LHCN-M2 (cell line): Measurements from ENCODE around the gene GMEB2. TPM values are rescaled to one million over a fixed set of nuclear protein-coding genes. Genes with fewer than 3 reads are reported as not detected.
"Not testable (repeated sequence)": the region's sequence is repeated elsewhere in the genome, so short reads cannot be mapped to it uniquely, and the experiment has no call there.

Source experiments
- DNase-seq: peaks from one replicate; pipeline ENCODE4 v3.0.0-alpha.2; 2012; ENCODE audit warnings: low read depth
- total RNA-seq: library from RNA; depleted of rRNA; stranded (reverse); fragments of >200 nt; gene quantifications from 2 replicates; pipeline ENCODE4 v1.2.3, GENCODE V29; 2014

Gene GMEB2
- total RNA-seq, 1 experiment from 2014 or later, result 12.7 TPM

GRCh38 chr20:63639093-63639975, 12.4 kb upstream of the GMEB2 start:
- no peak for DNase-seq

- DNase-seq, result no peak
Observed at GRCh38 chr20:63636752-63637628, 10.1 kb upstream of the GMEB2 start.

GRCh38 chr20:63635431-63636141, 8.7 kb upstream of the GMEB2 start:
- DNase-seq, result no peak

- no peak for DNase-seq
Observed at GRCh38 chr20:63633732-63634131, 6.8 kb upstream of the GMEB2 start.

GRCh38 chr20:63631426-63631825, 4.5 kb upstream of the GMEB2 start:
- not testable (repeated sequence) for DNase-seq

GRCh38 chr20:63630956-63631355, 4.1 kb upstream of the GMEB2 start:
- not testable (repeated sequence) for DNase-seq

GRCh38 chr20:63628246-63628975, 1.5 kb upstream of the GMEB2 start:
- DNase-seq, result peak; percentile 74

- no peak for DNase-seq
Observed at GRCh38 chr20:63627751-63628245, 897 bp upstream of the GMEB2 start.

GRCh38 chr20:63627129-63627750, 339 bp upstream of the GMEB2 start:
- DNase-seq, result peak; percentile 89

- DNase-seq, result no peak
Observed at GRCh38 chr20:63625771-63626423, 1.0 kb downstream of the GMEB2 start.

- DNase-seq, result no peak
Observed at GRCh38 chr20:63624486-63624885, 2.4 kb downstream of the GMEB2 start.

- DNase-seq, result no peak
Observed at GRCh38 chr20:63622732-63623131, 4.2 kb downstream of the GMEB2 start.

- DNase-seq, result no peak
Observed at GRCh38 chr20:63622096-63622495, 4.8 kb downstream of the GMEB2 start.

- no peak for DNase-seq
Observed at GRCh38 chr20:63620991-63621390, 5.9 kb downstream of the GMEB2 start.

- no peak for DNase-seq
Observed at GRCh38 chr20:63619505-63619904, 7.4 kb downstream of the GMEB2 start.

- no peak for DNase-seq
Observed at GRCh38 chr20:63619086-63619485, 7.8 kb downstream of the GMEB2 start.

GRCh38 chr20:63618291-63618980, 8.5 kb downstream of the GMEB2 start:
- DNase-seq, result no peak

- no peak for DNase-seq
Observed at GRCh38 chr20:63617876-63618265, 9.0 kb downstream of the GMEB2 start.
